Measurements from ENCODE around the gene IRF9. TPM values are rescaled to one million over a fixed set of nuclear protein-coding genes. Genes with fewer than 3 reads are reported as not detected.

Gene IRF9
- total and polyA plus RNA-seq, 2 of the 13 experiments (the other 11 are each of a cell fraction or from before 2014, with no cell fraction given): 14.9 to 49.7 TPM

DNA sequence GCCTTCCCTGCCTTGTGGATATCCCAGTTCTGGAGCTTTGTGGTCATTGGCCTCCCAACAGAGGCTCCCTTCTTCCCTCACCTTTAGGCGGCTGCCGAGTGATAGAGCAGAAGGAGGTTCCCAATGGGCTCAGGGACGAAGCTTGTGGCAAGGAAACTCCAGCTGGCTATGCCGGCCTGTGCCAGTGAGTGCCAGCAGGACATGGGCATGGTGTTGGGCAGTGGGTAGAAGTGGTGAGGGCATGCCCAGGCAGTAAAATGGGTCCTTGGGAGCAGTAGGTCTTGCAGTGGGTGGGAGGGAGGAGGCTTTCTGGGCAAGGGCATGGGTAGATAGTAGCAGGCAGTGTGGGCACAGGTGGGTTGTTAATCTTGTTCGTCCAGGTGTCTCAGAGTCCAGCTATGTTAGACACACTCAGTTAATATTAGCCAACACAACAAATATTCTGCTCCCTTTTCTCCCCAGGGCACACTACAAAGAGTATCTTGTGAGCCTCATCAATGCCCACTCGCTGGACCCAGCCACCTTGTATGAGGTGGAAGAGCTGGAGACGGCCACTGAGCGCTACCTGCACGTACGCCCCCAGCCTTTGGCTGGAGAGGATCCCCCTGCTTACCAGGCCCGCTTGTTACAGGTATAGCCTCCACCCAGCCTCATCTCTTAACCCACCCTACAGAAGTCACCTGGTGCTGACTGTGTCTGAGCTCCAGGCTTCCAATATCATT lies 1.1 kb upstream of the IRF9 start:
- Histone ChIP-seq H2AFZ (ENCODE audit: low read length) (no peak overlapping the region), H3K4me1 (ENCODE audit: insufficient read depth, low read length) (peaks cover 28% of the 10 kb centered on the region), H3K79me2 (ENCODE audit: insufficient read depth, low read length) (peaks cover 5% of the 10 kb centered on the region), H3K4me3 (replicated peaks in 1 of 3; ENCODE audit: insufficient read depth in 1 of 3, low read depth in 2 of 3, low read length in 3 of 3) (no peak overlapping the region), H4K20me1 (ENCODE audit: insufficient read depth, low read length) (no peaks in the 10 kb centered on the region), H3K27ac (ENCODE audit: extremely low read length, insufficient read depth, low read length) (peak overlapping the region; percentile 24), H3K36me3 (replicated peaks in 1 of 2; ENCODE audit: control insufficient read depth in 1 of 2, insufficient read depth in 2 of 2, low read length in 2 of 2) (peaks cover 61 to 68% of the 10 kb centered on the region in 2 experiments), H3K27me3 (ENCODE audit: control insufficient read depth in 1 of 2, insufficient read depth in 2 of 2, low read length in 2 of 2) (no peaks in the 10 kb centered on the region; a peak in 1 of 5 replicates), H3K9ac (ENCODE audit: insufficient read depth, low read depth, low read length) (no peak overlapping the region), H3K4me2 (ENCODE audit: low read depth, low read length) (no peak overlapping the region), H3K9me3 (ENCODE audit: low read length) (no peaks in the 10 kb centered on the region)
- DNase-seq (ENCODE audit: low spot score): no peak
- in situ Hi-C loops (cut with HindIII; ENCODE audit: extremely low pct_ligation_motif_present, low pct_unique_long_range_greater_than_20kb): loop anchor here (5.0 kb wide), 1 partner anchor 103 kb away; no protein-coding TSS in a partner anchor
- ChIA-PET POLR2A (interaction anchor here (1.3 to 11.8 kb wide), 20 partner anchors 10 to 147 kb away, joined by 3 to 233 read pairs (median 24); partner anchors contain the start of genes CHMP4A, CIDEB, DCAF11 and EMC9), CTCF (ENCODE audit: low intra/inter-chr PET ratio, low total read pairs) (interaction anchor here (1.3 to 2.4 kb wide), 5 partner anchors 24 to 146 kb away, joined by 4 to 12 read pairs (median 10); partner anchors contain the start of gene PSME1)
- no peak for FAIRE-seq
- intact Hi-C loops (cut with micrococcal nuclease; ENCODE audit: unreplicated experiment): no loop called here
- BruUV-seq (replicated peaks): no TSS peak
- WGBS (ENCODE audit: low lambda C conversion rate): 96% methylated on average over 11 of the region's 11 CpGs
- ATAC-seq: no peak
- TF ChIP-seq ZNF12 (CRISPR knock-in tag; IDR thresholded peaks at IDR 0.05) (no peak), FOSL1 (CRISPR knock-in tag; IDR thresholded peaks at IDR 0.05; ENCODE audit: borderline replicate concordance) (no peak), RNF2 (conservative IDR thresholded peaks at IDR 0.05; ENCODE audit: low read depth) (no peak), PCBP1 (IDR thresholded peaks at IDR 0.05; ENCODE audit: borderline replicate concordance, low read depth, low read length) (no peak), SRY (CRISPR knock-in tag; IDR thresholded peaks at IDR 0.05) (no peak), CCAR2 (optimal IDR thresholded peaks at IDR 0.05; ENCODE audit: low read depth, low read length) (no peak), ZNF629 (CRISPR knock-in tag; conservative IDR thresholded peaks at IDR 0.05) (no peak), TAF15 (IDR thresholded peaks at IDR 0.05; ENCODE audit: low read depth, low read length, poor library complexity, severe bottlenecking) (no peak), HMG20B (CRISPR knock-in tag; conservative IDR thresholded peaks at IDR 0.05) (no peak), PHF21A (CRISPR knock-in tag; IDR thresholded peaks at IDR 0.05) (no peak), KMT2A (CRISPR knock-in tag; IDR thresholded peaks at IDR 0.05) (peak; percentile 43; the same call in 1 of the 2 replicates), ZNF20 (CRISPR knock-in tag; IDR thresholded peaks at IDR 0.05) (no peak), ZSCAN29 (CRISPR knock-in tag; conservative IDR thresholded peaks at IDR 0.05) (no peak)
- TF ChIP-seq, protein P1, sequence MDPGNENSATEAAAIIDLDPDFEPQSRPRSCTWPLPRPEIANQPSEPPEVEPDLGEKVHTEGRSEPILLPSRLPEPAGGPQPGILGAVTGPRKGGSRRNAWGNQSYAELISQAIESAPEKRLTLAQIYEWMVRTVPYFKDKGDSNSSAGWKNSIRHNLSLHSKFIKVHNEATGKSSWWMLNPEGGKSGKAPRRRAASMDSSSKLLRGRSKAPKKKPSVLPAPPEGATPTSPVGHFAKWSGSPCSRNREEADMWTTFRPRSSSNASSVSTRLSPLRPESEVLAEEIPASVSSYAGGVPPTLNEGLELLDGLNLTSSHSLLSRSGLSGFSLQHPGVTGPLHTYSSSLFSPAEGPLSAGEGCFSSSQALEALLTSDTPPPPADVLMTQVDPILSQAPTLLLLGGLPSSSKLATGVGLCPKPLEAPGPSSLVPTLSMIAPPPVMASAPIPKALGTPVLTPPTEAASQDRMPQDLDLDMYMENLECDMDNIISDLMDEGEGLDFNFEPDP (CRISPR knock-in tag; conservative IDR thresholded peaks at IDR 0.05): 0 out of 2 replicates have a peak, but pooled peaks have one; percentile 82
- TF ChIP-seq, protein P2, sequence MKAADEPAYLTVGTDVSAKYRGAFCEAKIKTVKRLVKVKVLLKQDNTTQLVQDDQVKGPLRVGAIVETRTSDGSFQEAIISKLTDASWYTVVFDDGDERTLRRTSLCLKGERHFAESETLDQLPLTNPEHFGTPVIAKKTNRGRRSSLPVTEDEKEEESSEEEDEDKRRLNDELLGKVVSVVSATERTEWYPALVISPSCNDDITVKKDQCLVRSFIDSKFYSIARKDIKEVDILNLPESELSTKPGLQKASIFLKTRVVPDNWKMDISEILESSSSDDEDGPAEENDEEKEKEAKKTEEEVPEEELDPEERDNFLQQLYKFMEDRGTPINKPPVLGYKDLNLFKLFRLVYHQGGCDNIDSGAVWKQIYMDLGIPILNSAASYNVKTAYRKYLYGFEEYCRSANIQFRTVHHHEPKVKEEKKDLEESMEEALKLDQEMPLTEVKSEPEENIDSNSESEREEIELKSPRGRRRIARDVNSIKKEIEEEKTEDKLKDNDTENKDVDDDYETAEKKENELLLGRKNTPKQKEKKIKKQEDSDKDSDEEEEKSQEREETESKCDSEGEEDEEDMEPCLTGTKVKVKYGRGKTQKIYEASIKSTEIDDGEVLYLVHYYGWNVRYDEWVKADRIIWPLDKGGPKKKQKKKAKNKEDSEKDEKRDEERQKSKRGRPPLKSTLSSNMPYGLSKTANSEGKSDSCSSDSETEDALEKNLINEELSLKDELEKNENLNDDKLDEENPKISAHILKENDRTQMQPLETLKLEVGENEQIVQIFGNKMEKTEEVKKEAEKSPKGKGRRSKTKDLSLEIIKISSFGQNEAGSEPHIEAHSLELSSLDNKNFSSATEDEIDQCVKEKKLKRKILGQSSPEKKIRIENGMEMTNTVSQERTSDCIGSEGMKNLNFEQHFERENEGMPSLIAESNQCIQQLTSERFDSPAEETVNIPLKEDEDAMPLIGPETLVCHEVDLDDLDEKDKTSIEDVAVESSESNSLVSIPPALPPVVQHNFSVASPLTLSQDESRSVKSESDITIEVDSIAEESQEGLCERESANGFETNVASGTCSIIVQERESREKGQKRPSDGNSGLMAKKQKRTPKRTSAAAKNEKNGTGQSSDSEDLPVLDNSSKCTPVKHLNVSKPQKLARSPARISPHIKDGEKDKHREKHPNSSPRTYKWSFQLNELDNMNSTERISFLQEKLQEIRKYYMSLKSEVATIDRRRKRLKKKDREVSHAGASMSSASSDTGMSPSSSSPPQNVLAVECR (CRISPR knock-in tag; IDR thresholded peaks at IDR 0.05; ENCODE audit: borderline replicate concordance): 0 out of 2 replicates have a peak, but pooled peaks have one; percentile 21

Measured in HepG2 (cell line).